Measurements from ENCODE around the gene CARD11. TPM values are rescaled to one million over a fixed set of nuclear protein-coding genes. Genes with fewer than 3 reads are reported as not detected.

The CARD11 gene
- total and polyA plus RNA-seq, 2 of the 4 experiments (the other 2 are of a cell fraction): 0.18 to 0.26 TPM

DNA sequence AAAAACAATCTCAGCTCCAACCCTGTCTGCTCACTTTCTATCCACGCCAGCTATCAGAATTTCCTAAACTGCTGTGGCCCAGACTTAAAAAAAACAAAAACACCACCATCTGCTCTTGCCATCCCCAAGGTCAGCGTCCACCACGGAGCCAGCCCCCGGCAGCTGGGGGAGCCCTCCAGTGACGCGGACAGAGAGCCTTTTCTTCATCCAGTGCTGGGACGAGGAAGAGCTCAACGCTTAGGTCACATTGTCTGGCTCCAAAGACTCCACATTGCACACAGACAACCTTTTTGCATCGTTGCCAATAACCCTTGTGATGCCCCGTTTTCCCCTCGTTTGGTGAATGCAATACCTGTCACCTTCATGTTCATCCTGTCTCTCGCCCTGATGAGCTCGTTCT is 132.2 kb downstream of the CARD11 start:
- no peak overlapping the region for H3K18ac ChIP-seq (ENCODE audit: low read depth, low read length)
- no peaks in the 10 kb centered on the region for H3K4me1 ChIP-seq (ENCODE audit: control insufficient read depth, insufficient read depth, low read length)
- POLR2A ChIA-PET (ENCODE audit: unreplicated experiment): no interaction called here
- no peaks in the 10 kb centered on the region for H3K36me3 ChIP-seq (ENCODE audit: control insufficient read depth, insufficient read depth, low read length)
- no peak overlapping the region for H2BK15ac ChIP-seq (ENCODE audit: low read depth, low read length)
- dilution Hi-C loops (cut with HindIII; ENCODE audit: low sequenced_read_pairs, unreplicated experiment) (no loop called here), in situ Hi-C loops (cut with MboI; ENCODE audit: low sequenced_read_pairs) (no loop called here), intact Hi-C loops (cut with micrococcal nuclease) (no loop called here)
- no peak overlapping the region for H2BK20ac ChIP-seq (ENCODE audit: low read depth, low read length)
- H3K79me1 ChIP-seq (ENCODE audit: low read depth in 1 of 2, low read length in 2 of 2): no peaks in the 10 kb centered on the region
- no peaks in the 10 kb centered on the region for H3K9me1 ChIP-seq (ENCODE audit: insufficient read depth, low read length)
- DNase-seq: no peak
- H4K8ac ChIP-seq (ENCODE audit: low read depth in 2 of 2, low read length in 2 of 2): no peak overlapping the region
- H2AK5ac ChIP-seq (ENCODE audit: low read depth, low read length): no peak overlapping the region
- no TSS peak for BruUV-seq (replicated peaks)
- peak overlapping the region; percentile 13 for H2AFZ ChIP-seq (replicated peaks; ENCODE audit: low read length, poor library complexity)
- H3K9ac ChIP-seq (ENCODE audit: low read depth, low read length): no peak overlapping the region
- H3K4me2 ChIP-seq (ENCODE audit: low read depth, low read length): no peak overlapping the region
- no peak overlapping the region for H2AK9ac ChIP-seq (replicated peaks; ENCODE audit: low read depth, low read length, poor library complexity)
- H2BK5ac ChIP-seq (ENCODE audit: low read depth, low read length, poor library complexity, severe bottlenecking): no peak overlapping the region
- H3K27ac ChIP-seq (ENCODE audit: insufficient read depth, low read length): no peak overlapping the region
- no peak overlapping the region for H3K4me3 ChIP-seq (ENCODE audit: insufficient read depth, low read depth, low read length)
- no peak overlapping the region for H3K23ac ChIP-seq (ENCODE audit: low read depth, low read length)
- H4K5ac ChIP-seq (ENCODE audit: low read depth, low read length): no peak overlapping the region
- H3K9me3 ChIP-seq (ENCODE audit: control insufficient read depth, insufficient read depth, low read length): no peaks in the 10 kb centered on the region
- ATAC-seq (ENCODE audit: low read depth): no peak
- no peak overlapping the region for H3K14ac ChIP-seq (replicated peaks; ENCODE audit: low read depth, low read length)
- no peaks in the 10 kb centered on the region for H4K20me1 ChIP-seq (ENCODE audit: insufficient read depth, low read length)
- H3K27me3 ChIP-seq (ENCODE audit: control insufficient read depth, insufficient read depth, low read length): peaks cover 2% of the 10 kb centered on the region
- H4K91ac ChIP-seq (ENCODE audit: insufficient read depth, low read depth, low read length): no peak overlapping the region
- CTCF ChIA-PET: no interaction called here
- H2BK120ac ChIP-seq (ENCODE audit: low read depth, low read length): no peak overlapping the region
- WGBS, 2 experiments (ENCODE audit: extremely low coverage in 2 of 2, insufficient read length in 1 of 2): 37% methylated on average over 6 of the region's 13 CpGs; no CpG with 5 or more reads in 1 of the 2 experiments
- TF ChIP-seq, protein P1, sequence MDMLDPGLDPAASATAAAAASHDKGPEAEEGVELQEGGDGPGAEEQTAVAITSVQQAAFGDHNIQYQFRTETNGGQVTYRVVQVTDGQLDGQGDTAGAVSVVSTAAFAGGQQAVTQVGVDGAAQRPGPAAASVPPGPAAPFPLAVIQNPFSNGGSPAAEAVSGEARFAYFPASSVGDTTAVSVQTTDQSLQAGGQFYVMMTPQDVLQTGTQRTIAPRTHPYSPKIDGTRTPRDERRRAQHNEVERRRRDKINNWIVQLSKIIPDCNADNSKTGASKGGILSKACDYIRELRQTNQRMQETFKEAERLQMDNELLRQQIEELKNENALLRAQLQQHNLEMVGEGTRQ (IDR thresholded peaks at IDR 0.05; ENCODE audit: low read depth, low read length): no peak
- TF ChIP-seq CEBPB (IDR thresholded peaks at IDR 0.05; ENCODE audit: low read depth, low read length): no peak
- no peak for TF ChIP-seq MAFK (IDR thresholded peaks at IDR 0.05; ENCODE audit: low read depth, low read length)
- H3K4ac ChIP-seq (ENCODE audit: low read depth, low read length): no peak overlapping the region
- H3K56ac ChIP-seq (ENCODE audit: extremely low read depth, insufficient read depth, low read length): no peak overlapping the region

All from IMR-90 (cell line).